Stimulated activated naive CD4-positive, alpha-beta T cell (primary cell): ENCODE results near the gene PTCH1.

Source experiments
- DNase-seq, 6 experiments: peaks; one replicate each; lab custom pipeline; 2025; lab: John Stamatoyannopoulos, UW

PTCH1 gene

GRCh38 chr9:95499046-95499676 lies 17.6 kb downstream of the PTCH1 start:
- no peak for DNase-seq

GRCh38 chr9:95498641-95499040 lies 18.1 kb downstream of the PTCH1 start:
- no peak for DNase-seq

- no peak for DNase-seq
These were observed 19.0 kb downstream of the PTCH1 start for GRCh38 chr9:95497772-95498171.

GRCh38 chr9:95496687-95497086 lies 20.1 kb downstream of the PTCH1 start:
- no peak for DNase-seq

GRCh38 chr9:95495961-95496360 lies 20.8 kb downstream of the PTCH1 start:
- DNase-seq = no peak

GRCh38 chr9:95495529-95495928 lies 21.2 kb downstream of the PTCH1 start:
- no peak for DNase-seq

GRCh38 chr9:95494416-95495371 lies 22.1 kb downstream of the PTCH1 start:
- peak; percentile 74 to 88 (median 84) for DNase-seq

- peak in 2 of 6 experiments; percentile 39 to 72 for DNase-seq
These were observed 22.8 kb downstream of the PTCH1 start for GRCh38 chr9:95494022-95494415.

GRCh38 chr9:95493402-95493801 lies 23.4 kb downstream of the PTCH1 start:
- no peak for DNase-seq

GRCh38 chr9:95491543-95492320 lies 25.0 kb downstream of the PTCH1 start:
- peak in 3 of 6 experiments; percentile 20 to 36 (median 31) for DNase-seq

- DNase-seq = no peak
These were observed 27.8 kb downstream of the PTCH1 start for GRCh38 chr9:95488954-95489353.

- no peak for DNase-seq
These were observed 30.5 kb downstream of the PTCH1 start for GRCh38 chr9:95486318-95486717.

- DNase-seq = no peak
These were observed 32.5 kb downstream of the PTCH1 start for GRCh38 chr9:95484225-95484624.

GRCh38 chr9:95483431-95483830 lies 33.3 kb downstream of the PTCH1 start:
- no peak for DNase-seq

- no peak for DNase-seq
These were observed 34.1 kb downstream of the PTCH1 start for GRCh38 chr9:95482621-95483020.

GRCh38 chr9:95481000-95481399 lies 35.8 kb downstream of the PTCH1 start:
- DNase-seq = no peak

- DNase-seq = no peak
These were observed 36.4 kb downstream of the PTCH1 start for GRCh38 chr9:95480346-95480745.

- no peak for DNase-seq
These were observed 37.4 kb downstream of the PTCH1 start for GRCh38 chr9:95479330-95479729.

- DNase-seq = no peak
These were observed 38.4 kb downstream of the PTCH1 start for GRCh38 chr9:95478335-95478734.

- DNase-seq = no peak
These were observed 38.9 kb downstream of the PTCH1 start for GRCh38 chr9:95477885-95478284.

- no peak for DNase-seq
These were observed 39.3 kb downstream of the PTCH1 start for GRCh38 chr9:95477441-95477840.

- no peak for DNase-seq
These were observed 48.0 kb downstream of the PTCH1 start for GRCh38 chr9:95468791-95469190.
